IPS-11a (cell line): Measurements from ENCODE around the gene CBY3.
A peak's percentile ranks its signal among the peaks of the same experiment; 100 is the strongest.
"Not testable (repeated sequence)": the region's sequence is repeated elsewhere in the genome, so short reads cannot be mapped to it uniquely, and the experiment has no call there.

ENCODE experiments used
- H3K4me3 ChIP-seq: one replicate; pipeline ENCODE4 v1.5.1; 2013; ENCODE audit warnings: low read depth, low read length, control low read depth

CBY3 gene

GRCh38 chr5:179678223-179679013, 2.4 kb downstream of the CBY3 start:
- H3K4me3 ChIP-seq, result peak overlapping the region; percentile 94

- no peak overlapping the region for H3K4me3 ChIP-seq
Observed at GRCh38 chr5:179668391-179668790, 12.4 kb downstream of the CBY3 start.

- not testable (repeated sequence) for H3K4me3 ChIP-seq
Observed at GRCh38 chr5:179661647-179662046, 19.2 kb downstream of the CBY3 start.

- peak overlapping the region; percentile 54 for H3K4me3 ChIP-seq
Observed at GRCh38 chr5:179658179-179658856, 22.5 kb downstream of the CBY3 start.

- not testable (repeated sequence) for H3K4me3 ChIP-seq
Observed at GRCh38 chr5:179657302-179658178, 23.3 kb downstream of the CBY3 start.

- not testable (repeated sequence) for H3K4me3 ChIP-seq
Observed at GRCh38 chr5:179653135-179653534, 27.7 kb downstream of the CBY3 start.

GRCh38 chr5:179650245-179650644, 30.6 kb downstream of the CBY3 start:
- H3K4me3 ChIP-seq, result not testable (repeated sequence)

DNA sequence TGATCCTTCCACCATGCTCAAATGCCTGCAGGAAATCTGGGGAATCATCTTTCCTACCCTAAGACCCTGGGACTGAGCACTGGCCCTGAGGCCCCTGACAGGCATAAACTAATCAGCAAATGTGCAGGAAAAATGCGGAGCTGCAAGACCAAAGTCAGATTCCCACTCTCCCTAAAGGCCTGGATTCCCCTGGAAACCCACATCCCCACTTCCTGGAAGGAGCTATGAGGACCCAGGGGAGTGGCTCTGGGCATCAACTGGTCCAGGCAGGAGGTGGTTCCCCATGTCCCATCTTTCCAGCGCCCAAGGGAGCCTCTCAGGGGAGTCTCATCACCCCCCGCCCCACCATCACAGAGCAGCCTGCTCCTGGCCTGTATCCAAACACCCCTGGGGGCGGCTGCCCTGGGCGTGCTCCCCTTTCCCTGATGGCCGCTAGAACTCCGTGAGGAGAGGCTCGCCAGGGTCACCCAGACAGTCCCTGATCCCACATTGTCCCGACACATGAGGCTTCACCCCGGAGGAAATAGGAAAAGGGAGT, 31.6 kb downstream of the CBY3 start:
- not testable (repeated sequence) for H3K4me3 ChIP-seq

DNA sequence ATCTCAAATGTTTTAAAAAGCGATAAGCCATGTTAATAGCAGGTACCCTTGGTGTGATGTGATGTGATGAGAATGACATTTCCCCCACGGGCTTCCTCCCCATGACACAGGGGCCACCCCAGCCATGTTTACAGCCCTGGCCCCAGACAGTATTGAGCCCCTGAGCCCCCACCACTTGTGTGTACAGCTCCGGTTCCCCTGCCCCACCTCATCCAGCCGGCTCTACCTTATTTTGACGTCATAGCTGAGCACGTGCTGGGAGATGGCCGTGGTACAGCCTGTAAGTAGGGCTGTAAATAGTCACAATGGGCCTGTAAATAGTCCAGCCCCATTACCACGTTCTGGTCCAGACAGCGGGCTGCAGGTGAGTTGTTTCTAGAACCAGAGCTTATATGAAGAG, 32.4 kb downstream of the CBY3 start:
- H3K4me3 ChIP-seq, result no peak overlapping the region

DNA sequence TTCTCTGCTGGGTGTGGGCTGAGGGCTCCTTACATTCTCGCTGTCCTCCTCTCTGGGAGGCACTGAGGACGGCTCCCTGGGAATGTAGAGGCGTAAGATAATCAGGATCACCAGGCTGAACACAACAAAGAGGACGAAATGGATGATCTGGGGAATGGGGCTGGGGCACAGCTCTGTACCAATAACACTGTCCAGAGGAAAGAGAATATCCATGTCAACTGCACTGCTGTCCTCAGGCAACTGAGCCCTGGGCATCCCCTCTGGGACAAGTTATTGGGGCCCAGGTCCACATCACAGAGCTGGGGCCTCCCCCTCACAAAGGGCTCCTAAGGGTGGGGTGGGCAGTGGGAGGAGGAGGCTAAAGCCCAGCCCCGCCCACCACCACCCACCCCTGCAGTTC, 36.1 kb downstream of the CBY3 start:
- not testable (repeated sequence) for H3K4me3 ChIP-seq

DNA sequence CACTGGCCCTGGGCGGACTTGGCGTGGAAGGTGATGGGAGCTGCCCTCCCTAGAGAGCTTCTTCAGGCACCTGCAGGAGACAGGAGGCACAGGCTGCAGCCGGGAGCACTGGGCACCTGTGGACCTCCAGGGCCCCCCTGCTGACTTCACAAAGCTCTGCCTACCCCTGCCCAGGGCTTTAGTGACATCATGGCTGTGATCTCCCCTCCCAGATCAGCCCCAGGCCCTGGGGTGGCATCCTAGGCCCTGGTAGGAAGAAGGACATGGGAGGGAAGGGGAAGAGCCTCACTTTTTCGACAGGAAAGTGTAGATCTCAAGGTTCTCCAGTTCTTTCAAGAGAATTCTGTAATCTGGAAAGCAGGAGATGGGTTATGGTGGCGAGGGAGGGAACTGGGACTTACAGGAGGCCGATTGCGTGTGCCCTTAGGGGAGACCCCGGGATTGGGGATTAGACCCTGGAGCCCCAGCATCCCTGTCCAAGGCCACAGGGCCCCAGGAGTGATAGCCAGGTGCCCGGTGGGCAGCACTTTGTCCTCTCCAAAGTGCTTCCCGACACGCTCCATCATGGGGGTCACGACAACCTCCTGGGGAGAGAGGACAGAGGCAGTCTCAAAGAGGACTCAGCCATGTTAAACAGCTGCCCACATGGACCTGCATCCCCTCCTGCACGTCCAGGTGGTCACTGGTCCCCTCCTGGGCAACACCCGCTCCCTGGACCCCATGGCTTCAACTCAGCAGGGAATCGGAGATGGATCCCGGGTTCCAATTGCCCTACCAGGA, 37.5 kb downstream of the CBY3 start:
- not testable (repeated sequence) for H3K4me3 ChIP-seq

- H3K4me3 ChIP-seq, result not testable (repeated sequence)
Observed at GRCh38 chr5:179642626-179643025, 38.2 kb downstream of the CBY3 start.

DNA sequence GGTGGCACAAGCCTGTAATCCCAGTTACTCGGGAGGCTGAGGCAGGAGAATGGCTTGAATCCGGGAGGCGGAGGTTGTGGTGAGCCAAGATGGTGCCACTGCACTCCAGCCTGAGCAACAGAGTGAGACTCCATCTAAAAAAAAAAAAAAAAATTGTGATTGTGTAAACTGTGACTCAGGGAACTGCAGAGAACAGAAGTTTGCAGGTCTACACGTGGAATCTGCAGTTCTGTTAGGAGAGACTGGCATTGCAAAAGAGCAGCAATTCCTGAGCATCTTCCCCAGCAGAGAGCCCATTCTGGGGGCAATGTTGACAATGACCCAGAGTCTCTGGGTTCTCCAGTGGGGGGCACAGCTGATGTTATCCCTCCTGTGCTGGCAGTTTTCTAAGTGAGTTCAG, 39.1 kb downstream of the CBY3 start:
- not testable (repeated sequence) for H3K4me3 ChIP-seq

DNA sequence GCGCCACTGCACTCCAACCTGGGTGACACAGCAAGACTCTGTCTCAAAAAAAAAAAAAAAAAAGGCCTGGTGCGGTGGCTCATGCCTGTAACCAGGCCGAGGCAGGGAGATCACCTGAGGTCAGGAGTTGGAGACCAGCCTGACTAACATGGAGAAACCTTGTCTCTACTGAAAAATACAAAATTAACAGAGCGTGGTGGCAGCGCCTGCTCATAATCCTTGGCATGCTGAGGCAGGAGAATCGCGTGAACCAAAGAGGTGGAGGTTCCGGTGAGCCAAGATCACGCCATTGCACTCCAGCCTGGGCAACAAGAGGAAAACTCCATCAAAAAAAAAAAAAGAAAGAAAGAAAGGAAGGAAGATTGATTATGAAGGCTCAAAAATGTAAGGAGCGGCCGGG, 41.5 kb downstream of the CBY3 start:
- H3K4me3 ChIP-seq, result not testable (repeated sequence)

GRCh38 chr5:179634370-179635172, 46.3 kb downstream of the CBY3 start:
- not testable (repeated sequence) for H3K4me3 ChIP-seq

- H3K4me3 ChIP-seq, result not testable (repeated sequence)
Observed at GRCh38 chr5:179633501-179634369, 47.1 kb downstream of the CBY3 start.
